Esophagus muscularis mucosa (tissue), 3 donors: ENCODE measurements around the gene CFAP410.

Source experiments
- CTCF ChIP-seq, 3 experiments: fragments of 200-600 bp in 2 of 3; fragments of 450-650 bp in 1 of 3; sonication (generic) in 2 of 3; IDR thresholded peaks; one replicate each; pipeline ENCODE4 v1.5.1; 2017 to 2019; ENCODE audit warnings: antibody characterized with exemption in 3 of 3, mild to moderate bottlenecking in 2 of 3, moderate library complexity in 1 of 3
- POLR2A ChIP-seq: fragments of 450-650 bp; IDR thresholded peaks from one replicate; pipeline ENCODE4 v1.6.1; 2017; ENCODE audit warnings: antibody characterized with exemption, moderate library complexity, mild to moderate bottlenecking, low read depth

- no peak for TF ChIP-seq CTCF (IDR thresholded peaks at IDR 0.05)
- TF ChIP-seq POLR2A, result no peak
These were observed 38.8 kb downstream of the CFAP410 start for GRCh38 chr21:44300262-44300959.
